GM19395 (cell line): Measurements from ENCODE around the gene C13orf46.

ENCODE experiments used
- ATAC-seq: cut with Tn5 transposase; IDR thresholded peaks from one replicate; pipeline ENCODE4 v1.9.1; 2021; ENCODE audit warnings: mild to moderate bottlenecking, moderate library complexity; ENCODE audit not compliant: unreplicated experiment

Gene C13orf46

GRCh38 chr13:114010401-114011101, 36.7 kb upstream of the C13orf46 start:
- ATAC-seq = no peak

GRCh38 chr13:114009590-114010400, 35.9 kb upstream of the C13orf46 start:
- ATAC-seq = no peak

- no peak for ATAC-seq
Observed at GRCh38 chr13:114008964-114009589, 35.2 kb upstream of the C13orf46 start.

GRCh38 chr13:114007566-114007965, 33.7 kb upstream of the C13orf46 start:
- no peak for ATAC-seq

- no peak for ATAC-seq
Observed at GRCh38 chr13:114005206-114005724, 31.4 kb upstream of the C13orf46 start.

- no peak for ATAC-seq
Observed at GRCh38 chr13:114004420-114005205, 30.7 kb upstream of the C13orf46 start.

GRCh38 chr13:114002771-114003321, 29.0 kb upstream of the C13orf46 start:
- no peak for ATAC-seq

GRCh38 chr13:114002009-114002544, 28.2 kb upstream of the C13orf46 start:
- no peak for ATAC-seq

- ATAC-seq = no peak
Observed at GRCh38 chr13:114001331-114002008, 27.6 kb upstream of the C13orf46 start.

GRCh38 chr13:114000151-114001040, 26.5 kb upstream of the C13orf46 start:
- no peak for ATAC-seq

GRCh38 chr13:113999618-113999910, 25.7 kb upstream of the C13orf46 start:
- ATAC-seq = no peak

- no peak for ATAC-seq
Observed at GRCh38 chr13:113998781-113999617, 25.1 kb upstream of the C13orf46 start.

GRCh38 chr13:113997845-113998751, 24.2 kb upstream of the C13orf46 start:
- ATAC-seq = no peak

GRCh38 chr13:113996912-113997745, 23.3 kb upstream of the C13orf46 start:
- ATAC-seq = no peak

- no peak for ATAC-seq
Observed at GRCh38 chr13:113996081-113996911, 22.4 kb upstream of the C13orf46 start.
